RWPE2 (cell line): Measurements from ENCODE around the gene ZNF226.
A peak's percentile ranks its signal among the peaks of the same experiment; 100 is the strongest.
"Not testable (repeated sequence)": the region's sequence is repeated elsewhere in the genome, so short reads cannot be mapped to it uniquely, and the experiment has no call there.

Source experiments
- ATAC-seq: fragments of 200-7000 bp; cut with Tn5 transposase; 3 replicates; pipeline ENCODE4 v1.9.1; 2021; ENCODE audit warnings: low read depth
- DNase-seq: peaks from one replicate; pipeline ENCODE4 v3.0.0-alpha.2; 2020; ENCODE audit warnings: low spot score
- H3K27ac ChIP-seq: fragments of 450-650 bp; 2 replicates; pipeline ENCODE4 v1.5.1; 2017; ENCODE audit warnings: mild to moderate bottlenecking; ENCODE audit not compliant: poor library complexity, severe bottlenecking
- H3K27me3 ChIP-seq: fragments of 250-450 bp; sonication (Bioruptor Pico); 2 replicates; pipeline ENCODE4 v1.5.1; 2021; ENCODE audit warnings: mild to moderate bottlenecking, moderate library complexity; ENCODE audit not compliant: insufficient read depth, poor library complexity, severe bottlenecking
- H3K36me3 ChIP-seq: fragments of 250-450 bp; sonication (Bioruptor Pico); 2 replicates; pipeline ENCODE4 v1.5.1; 2020; ENCODE audit warnings: low read depth, mild to moderate bottlenecking, moderate library complexity
- H3K4me1 ChIP-seq: fragments of 250-450 bp; sonication (Bioruptor Pico); 2 replicates; pipeline ENCODE4 v1.5.1; 2021; ENCODE audit warnings: mild to moderate bottlenecking, moderate library complexity; ENCODE audit not compliant: insufficient read depth, poor library complexity, severe bottlenecking
- H3K4me3 ChIP-seq: fragments of 250-450 bp; sonication (Bioruptor Pico); 2 replicates; pipeline ENCODE4 v1.5.1; 2021; ENCODE audit warnings: mild to moderate bottlenecking, moderate library complexity; ENCODE audit not compliant: severe bottlenecking
- H3K9me3 ChIP-seq: fragments of 250-450 bp; sonication (Bioruptor Pico); 2 replicates; pipeline ENCODE4 v1.5.1; 2021; ENCODE audit warnings: mild to moderate bottlenecking, moderate library complexity; ENCODE audit not compliant: severe bottlenecking
- CTCF ChIP-seq: fragments of 450-650 bp; IDR thresholded peaks from one replicate; pipeline ENCODE4 v1.5.1; 2017; ENCODE audit warnings: mild to moderate bottlenecking, moderate library complexity; ENCODE audit not compliant: poor library complexity, severe bottlenecking

Gene ZNF226

GRCh38 chr19:44164673-44165512 is at the start of gene ZNF226:
TSS of gene ZNF226 (plus strand) at chr19:44165100. CDS start at chr19:44170081, 4,981 bp downstream.
- no peaks in the 10 kb centered on the region for H3K27me3 ChIP-seq
- ATAC-seq (peak; percentile 99), DNase-seq (peak; percentile 91)
- H3K4me1 ChIP-seq: peaks cover 6% of the 10 kb centered on the region
- peak within 1 kb of the TSS; percentile 49 for H3K27ac ChIP-seq
- H3K9me3 ChIP-seq: no peaks in the 10 kb centered on the region
- TF ChIP-seq CTCF: no peak
- H3K4me3 ChIP-seq: peak within 1 kb of the TSS; percentile 59
- H3K36me3 ChIP-seq: peaks cover 40% of the 10 kb centered on the region

- ATAC-seq: not testable (repeated sequence)
- peaks cover 28% of the 10 kb centered on the region for H3K36me3 ChIP-seq
Observed at GRCh38 chr19:44121162-44121561, 43.7 kb upstream of the ZNF226 start.

GRCh38 chr19:44131955-44132354 is 32.9 kb upstream of the ZNF226 start:
- no peak overlapping the region for H3K27ac ChIP-seq
- H3K36me3 ChIP-seq: peaks cover 20% of the 10 kb centered on the region
- no peaks in the 10 kb centered on the region for H3K4me1 ChIP-seq
- H3K27me3 ChIP-seq: no peaks in the 10 kb centered on the region
- H3K9me3 ChIP-seq: no peaks in the 10 kb centered on the region
- TF ChIP-seq CTCF: no peak
- ATAC-seq (no peak), DNase-seq (no peak)
- no peak overlapping the region for H3K4me3 ChIP-seq

More at GRCh38 chr19:44121162-44121561, 43.7 kb upstream of the ZNF226 start:
- not testable (repeated sequence) for H3K27ac ChIP-seq, H3K9me3 ChIP-seq, DNase-seq, H3K4me3 ChIP-seq, H3K4me1 ChIP-seq, H3K27me3 ChIP-seq

- peak; percentile 18 for TF ChIP-seq CTCF
Observed at GRCh38 chr19:44141191-44142058, 23.5 kb upstream of the ZNF226 start, which contains the start of gene ZNF234. TSS of gene ZNF234 (plus strand) at chr19:44141554. CDS start at chr19:44144633, 3,079 bp downstream.

GRCh38 chr19:44142059-44142433 is 22.9 kb upstream of the ZNF226 start:
- Histone ChIP-seq H3K9me3 (no peaks in the 10 kb centered on the region), H3K36me3 (peaks cover 19% of the 10 kb centered on the region), H3K27me3 (no peaks in the 10 kb centered on the region), H3K4me1 (peaks cover 3% of the 10 kb centered on the region), H3K4me3 (peak overlapping the region; percentile 71), H3K27ac (peak overlapping the region; percentile 24)
- no peak for TF ChIP-seq CTCF
- ATAC-seq: peak; percentile 10; the same call in 1 of the 3 replicates
- no peak for DNase-seq

More at GRCh38 chr19:44141191-44142058, 23.5 kb upstream of the ZNF226 start, which contains the start of gene ZNF234:
- Histone ChIP-seq H3K4me3 (peak within 1 kb of the TSS; percentile 71), H3K36me3 (peaks cover 19% of the 10 kb centered on the region), H3K27me3 (no peaks in the 10 kb centered on the region), H3K27ac (peak within 1 kb of the TSS; percentile 24), H3K4me1 (peaks cover 3% of the 10 kb centered on the region), H3K9me3 (no peaks in the 10 kb centered on the region)
- DNase-seq: peak; percentile 70
- ATAC-seq: peak; percentile 93
